HCT116 (cell line): Measurements from ENCODE around the gene PNLDC1. TPM values are rescaled to one million over a fixed set of nuclear protein-coding genes. Genes with fewer than 3 reads are reported as not detected.

Source experiments
- ATAC-seq: fragments of 200-7000 bp; cut with Tn5 transposase; 2 replicates; pipeline ENCODE4 v1.9.1; 2020; ENCODE audit warnings: mild to moderate bottlenecking, moderate library complexity
- BruUV-seq: library from RNA; stranded (reverse); fragments of 400-500 nt; replicated peaks from 2 replicates; lab custom pipeline; 2021; lab: Mats Ljungman, UMichigan
- CTCF ChIA-PET: fragments of 300-600 bp; sonication (Branson Sonifier 250); formaldehyde crosslinking; loops from one replicate; lab custom pipeline; 2021; ENCODE audit warnings: antibody characterized with exemption; lab: Charles Lee
- POLR2A ChIA-PET: fragments of 300-600, 350-600 bp; sonication (Branson Sonifier 250); formaldehyde crosslinking; loops from one replicate; lab custom pipeline; 2021; ENCODE audit warnings: antibody characterized with exemption; lab: Charles Lee
- RAD21 ChIA-PET, 2 experiments: fragments of 300-600 bp; sonication (Branson Sonifier 250); formaldehyde crosslinking; loops; one replicate each; lab custom pipeline; 2023; ENCODE audit warnings: low total read pairs in 2 of 2; ENCODE audit not compliant: uncharacterized antibody in 2 of 2, unreplicated experiment in 2 of 2, low non-redundant PET in 1 of 2; lab: Charles Lee
- DNase-seq: peaks from one replicate; pipeline ENCODE4 v3.0.0-alpha.2; 2010; ENCODE audit warnings: low read depth, low spot score
- H2AFZ ChIP-seq: fragments of 200-600 bp; shearing (Covaris generic), sonication (generic); 2 replicates; pipeline ENCODE4 v1.6.1; 2017; ENCODE audit warnings: low read depth, mixed run types, mixed read lengths, antibody characterized with exemption, low read length; ENCODE audit not compliant: poor library complexity, severe bottlenecking
- H3K27ac ChIP-seq: 2 replicates; pipeline ENCODE4 v1.5.1; 2012; ENCODE audit warnings: low read depth, low read length
- H3K27me3 ChIP-seq: fragments of 200-600 bp; sonication (generic); 2 replicates; pipeline ENCODE4 v1.6.1; 2016; ENCODE audit warnings: mixed run types, low read length, mixed read lengths; ENCODE audit not compliant: insufficient read depth
- H3K36me3 ChIP-seq, 2 experiments: fragments of 200-500 bp in 1 of 2; fragments of 200-600 bp in 1 of 2; sonication (Bioruptor generic) in 1 of 2; sonication (generic) in 1 of 2; 2 replicates each; pipeline versions ENCODE4 v1.5.1 to v1.6.1; 2014 to 2016; ENCODE audit warnings: low read length in 2 of 2, inconsistent platforms in 1 of 2, mixed read lengths in 1 of 2, mixed run types in 1 of 2; ENCODE audit not compliant: insufficient read depth in 2 of 2, control insufficient read depth in 1 of 2
- H3K4me1 ChIP-seq, 2 experiments: fragments of 200-600 bp in 1 of 2; sonication (generic) in 1 of 2; 2 replicates each; pipeline versions ENCODE4 v1.5.1 to v1.6.1; 2012 to 2017; ENCODE audit warnings: low read length in 2 of 2, inconsistent platforms in 1 of 2, mild to moderate bottlenecking in 1 of 2, mixed read lengths in 1 of 2, mixed run types in 1 of 2, moderate library complexity in 1 of 2; ENCODE audit not compliant: insufficient read depth in 2 of 2, control insufficient read depth in 1 of 2
- H3K4me2 ChIP-seq: fragments of 200-600 bp; sonication (generic); 2 replicates; pipeline ENCODE4 v1.6.1; 2017; ENCODE audit warnings: mixed run types, low read length, mixed read lengths
- H3K4me3 ChIP-seq, 2 experiments: fragments of 200-600 bp in 1 of 2; sonication (generic) in 1 of 2; replicated peaks in 1 of 2; 2 replicates each; pipeline ENCODE4 v1.5.1; 2011 to 2016; ENCODE audit warnings: low read length in 2 of 2, control low read depth in 1 of 2, low read depth in 1 of 2, mild to moderate bottlenecking in 1 of 2, mixed read lengths in 1 of 2, mixed run types in 1 of 2
- H3K79me2 ChIP-seq: fragments of 200-600 bp; sonication (generic); 2 replicates; pipeline ENCODE4 v1.6.1; 2017; ENCODE audit warnings: mild to moderate bottlenecking, mixed run types, low read length, moderate library complexity, mixed read lengths; ENCODE audit not compliant: insufficient read depth
- H3K9ac ChIP-seq: fragments of 200-600 bp; sonication (generic); 2 replicates; pipeline ENCODE4 v1.6.1; 2016; ENCODE audit warnings: low read length, mixed read lengths
- H3K9me2 ChIP-seq: fragments of 200-600 bp; sonication (generic), shearing (Covaris generic); 2 replicates; pipeline ENCODE4 v1.6.1; 2017; ENCODE audit warnings: mixed run types, mild to moderate bottlenecking, moderate library complexity; ENCODE audit not compliant: insufficient read depth
- H3K9me3 ChIP-seq, 2 experiments: fragments of 200-500 bp in 1 of 2; fragments of 200-600 bp in 1 of 2; sonication (Bioruptor generic) in 1 of 2; sonication (generic) in 1 of 2; 2 replicates each; pipeline ENCODE4 v1.6.1; 2014 to 2017; ENCODE audit warnings: low read length in 2 of 2, mixed read lengths in 2 of 2, inconsistent platforms in 1 of 2, low read depth in 1 of 2, mild to moderate bottlenecking in 1 of 2, mixed run types in 1 of 2, moderate library complexity in 1 of 2; ENCODE audit not compliant: control insufficient read depth in 1 of 2, insufficient read depth in 1 of 2
- H4K20me1 ChIP-seq: fragments of 200-600 bp; sonication (generic), shearing (Covaris generic); 2 replicates; pipeline ENCODE4 v1.6.1; 2017; ENCODE audit warnings: mixed run types, mild to moderate bottlenecking, moderate library complexity; ENCODE audit not compliant: insufficient read depth
- ATF3 ChIP-seq: IDR thresholded peaks from 2 replicates; pipeline ENCODE4 v1.6.1; 2012
- CTCF ChIP-seq, 3 experiments: fragments of 200-600 bp in 1 of 3; sonication (generic) in 1 of 3; IDR thresholded peaks in 2 of 3; conservative IDR thresholded peaks in 1 of 3; 2 replicates each; pipeline ENCODE4 v1.5.1; 2012 to 2017; ENCODE audit warnings: low read depth in 2 of 3, low read length in 2 of 3, antibody characterized with exemption in 1 of 3, borderline replicate concordance in 1 of 3, control low read depth in 1 of 3, mild to moderate bottlenecking in 1 of 3, mixed read lengths in 1 of 3, mixed run types in 1 of 3, moderate library complexity in 1 of 3; ENCODE audit not compliant: insufficient read depth in 1 of 3
- EZH2 ChIP-seq: fragments of 200-600 bp; sonication (generic); IDR thresholded peaks from 2 replicates; pipeline ENCODE4 v1.6.1; 2017; ENCODE audit warnings: antibody characterized with exemption, mixed run types
- EZH2phosphoT487 ChIP-seq: fragments of 200-600 bp; IDR thresholded peaks from 2 replicates; pipeline ENCODE4 v1.6.1; 2018; ENCODE audit warnings: antibody characterized with exemption, borderline replicate concordance
- FOSL1 ChIP-seq: IDR thresholded peaks from 2 replicates; pipeline ENCODE4 v1.6.1; 2012; ENCODE audit warnings: low read depth
- SRF ChIP-seq: IDR thresholded peaks from 2 replicates; pipeline ENCODE4 v1.6.1; 2012; ENCODE audit warnings: low read depth
- YY1 ChIP-seq: IDR thresholded peaks from 2 replicates; pipeline ENCODE4 v1.6.1; 2011; ENCODE audit warnings: low read length, low read depth, moderate library complexity, mild to moderate bottlenecking; ENCODE audit not compliant: insufficient replicate concordance; ENCODE audit errors: extremely low read depth
- ZBTB33 ChIP-seq: IDR thresholded peaks from 2 replicates; pipeline ENCODE4 v1.6.1; 2011; ENCODE audit warnings: mild to moderate bottlenecking, low read length, moderate library complexity; ENCODE audit not compliant: insufficient replicate concordance; ENCODE audit errors: extremely low read depth
- intact Hi-C: fragments of 100-400 bp; cut with micrococcal nuclease; formaldehyde crosslinking; loops from 2 replicates; pipeline ENCODE4 v1.10.0; 2022
- total RNA-seq: library from RNA; stranded (reverse); gene quantifications from one replicate; pipeline ENCODE4 v1.2.1, GENCODE V29; 2021; ENCODE audit not compliant: unreplicated experiment

The PNLDC1 gene
- total RNA-seq, 1 experiment from 2014 or later = 0.37 TPM

GRCh38 chr6:159821726-159822125 lies 21.6 kb downstream of the PNLDC1 start:
- H3K9me2 ChIP-seq = no peaks in the 10 kb centered on the region
- RAD21 ChIA-PET = no interaction called here
- DNase-seq = no peak
- H3K4me1 ChIP-seq = no peaks in the 10 kb centered on the region
- CTCF ChIA-PET = no interaction called here
- no peak overlapping the region for H2AFZ ChIP-seq
- H3K4me3 ChIP-seq = no peak overlapping the region
- no peaks in the 10 kb centered on the region for H3K36me3 ChIP-seq
- H3K27ac ChIP-seq = no peak overlapping the region
- no peak overlapping the region for H3K9ac ChIP-seq
- no peak overlapping the region for H3K4me2 ChIP-seq
- BruUV-seq = no TSS peak
- TF ChIP-seq EZH2phosphoT487 (no peak), YY1 (no peak), EZH2 (no peak), CTCF (IDR thresholded peaks at IDR 0.05 in 2 of 3, conservative IDR thresholded peaks at IDR 0.05 in 1 of 3; ENCODE audit: borderline replicate concordance in 1 of 3, insufficient read depth in 1 of 3, low read depth in 2 of 3, low read length in 2 of 3) (no peak), ZBTB33 (no peak), ATF3 (no peak), SRF (no peak), FOSL1 (no peak)
- POLR2A ChIA-PET = no interaction called here
- intact Hi-C loops = no loop called here
- H3K9me3 ChIP-seq = no peaks in the 10 kb centered on the region
- H3K27me3 ChIP-seq = no peaks in the 10 kb centered on the region
- H3K79me2 ChIP-seq = no peaks in the 10 kb centered on the region
- H4K20me1 ChIP-seq = no peaks in the 10 kb centered on the region
- no peak for ATAC-seq
